ENCODE data around the gene ATP1B4.
"Not testable (repeated sequence)": the region's sequence is repeated elsewhere in the genome, so short reads cannot be mapped to it uniquely, and the experiment has no call there.

The ATP1B4 gene

DNA sequence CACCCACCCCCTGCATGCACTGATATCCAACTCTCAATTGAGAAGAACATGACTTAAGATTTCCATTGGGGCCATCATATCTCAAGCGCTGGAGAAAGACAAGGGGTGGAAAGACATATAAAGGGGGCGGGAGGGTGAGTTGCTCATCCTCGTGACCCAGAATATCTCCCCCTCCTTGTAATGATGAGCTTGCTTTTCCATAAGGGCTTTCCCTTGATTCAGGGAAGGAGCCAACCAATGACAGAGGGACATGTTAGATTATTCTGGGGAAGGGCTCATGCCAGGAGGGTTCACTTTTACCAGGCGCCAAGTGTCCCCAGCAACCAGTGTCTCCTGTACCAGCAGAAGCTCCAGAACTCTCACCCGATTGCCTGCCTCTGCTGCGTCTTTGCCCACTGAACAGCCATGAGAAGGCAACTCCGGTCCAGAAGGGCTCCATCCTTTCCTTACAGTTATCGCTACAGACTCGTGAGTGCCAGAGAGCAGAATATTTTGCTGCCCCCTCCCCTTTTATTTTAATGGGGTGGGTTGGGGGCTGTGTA is at the start of gene ATP1B4:
Gene ATP1B4, plus strand, starts transcription at position 326 of the 542 bp plus-strand sequence. Its CDS starts 80 bp downstream, at position 406.
- no peak for DNase-seq

- no peak for DNase-seq
These were observed 46.1 kb upstream of the ATP1B4 start for GRCh38 chrX:120315776-120316175.

DNA sequence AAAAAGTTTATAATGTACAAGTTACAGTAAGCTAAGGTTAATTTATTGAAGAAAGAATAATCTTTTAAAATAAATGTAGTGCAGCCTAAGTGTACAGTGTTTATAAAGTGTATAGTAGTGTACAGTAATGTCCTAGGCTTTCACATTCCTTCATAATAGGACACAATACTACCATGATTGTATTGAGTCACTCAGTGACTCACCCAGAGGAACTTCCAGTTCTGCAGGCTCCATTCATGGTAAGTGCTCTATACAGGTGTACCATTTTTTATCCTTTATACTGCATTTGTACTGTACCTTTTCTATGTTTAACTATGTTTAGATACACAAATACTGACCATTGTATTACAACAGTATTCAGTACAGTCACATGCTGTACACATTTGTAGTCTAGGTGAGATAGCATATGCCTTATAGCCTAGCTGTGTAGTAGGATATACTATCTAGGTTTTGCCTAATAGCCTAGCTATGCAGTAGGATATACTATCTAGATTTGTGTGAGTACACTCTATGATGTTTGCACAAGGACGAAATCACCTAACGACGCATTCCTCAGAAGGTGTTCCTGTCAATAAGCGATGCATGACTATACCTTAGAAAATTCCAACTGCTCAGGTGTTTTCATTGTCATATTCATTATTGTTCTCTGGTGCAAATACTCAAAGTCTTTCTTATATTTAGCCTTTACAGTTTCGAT is 45.2 kb upstream of the ATP1B4 start:
- no peak for DNase-seq

DNA sequence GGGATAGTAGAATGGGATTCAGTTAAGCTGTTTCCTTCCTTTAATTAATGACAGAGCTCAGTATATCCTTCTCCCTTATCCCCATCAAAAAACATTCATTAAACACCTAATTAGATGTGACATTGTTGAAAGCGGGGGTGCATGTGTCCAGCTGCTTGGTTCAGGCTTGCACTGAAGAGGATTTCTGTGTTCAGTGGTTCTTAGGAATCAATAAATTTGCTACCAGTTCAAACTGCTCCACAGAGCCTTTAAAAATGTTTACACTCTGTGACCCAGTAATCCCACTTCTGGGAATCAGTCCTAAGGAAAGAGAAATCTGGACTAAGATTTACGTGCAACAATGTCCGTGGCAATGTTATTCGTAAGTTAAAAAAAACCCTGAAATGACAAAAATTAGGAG is 43.5 kb upstream of the ATP1B4 start:
- no peak for DNase-seq

GRCh38 chrX:120321520-120322281 is 40.2 kb upstream of the ATP1B4 start:
- DNase-seq: peak in 1 of 3 experiments; percentile 40

DNA sequence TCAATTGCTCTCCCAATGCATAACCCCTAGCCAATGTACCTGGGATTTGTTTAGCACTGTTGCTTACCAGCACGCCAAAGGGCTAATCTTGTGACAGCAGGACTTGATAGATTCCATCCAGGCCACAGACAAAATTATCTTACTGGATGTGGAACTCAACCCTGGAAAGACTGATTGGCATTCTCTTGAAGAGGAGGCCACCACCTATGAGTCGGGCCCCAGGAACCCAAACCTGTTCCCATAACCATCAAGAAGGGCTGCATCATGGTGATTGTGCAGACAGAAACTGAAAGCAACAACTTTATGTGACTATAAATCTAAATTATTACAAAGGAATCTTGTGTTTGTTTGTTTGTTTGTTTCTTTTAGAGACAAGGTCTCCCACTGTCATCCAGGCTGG is 30.8 kb upstream of the ATP1B4 start:
- DNase-seq: no peak

GRCh38 chrX:120332394-120332793 is 29.5 kb upstream of the ATP1B4 start:
- DNase-seq: no peak

GRCh38 chrX:120334151-120334550 is 27.7 kb upstream of the ATP1B4 start:
- peak in 1 of 3 experiments; percentile 54 for DNase-seq

DNA sequence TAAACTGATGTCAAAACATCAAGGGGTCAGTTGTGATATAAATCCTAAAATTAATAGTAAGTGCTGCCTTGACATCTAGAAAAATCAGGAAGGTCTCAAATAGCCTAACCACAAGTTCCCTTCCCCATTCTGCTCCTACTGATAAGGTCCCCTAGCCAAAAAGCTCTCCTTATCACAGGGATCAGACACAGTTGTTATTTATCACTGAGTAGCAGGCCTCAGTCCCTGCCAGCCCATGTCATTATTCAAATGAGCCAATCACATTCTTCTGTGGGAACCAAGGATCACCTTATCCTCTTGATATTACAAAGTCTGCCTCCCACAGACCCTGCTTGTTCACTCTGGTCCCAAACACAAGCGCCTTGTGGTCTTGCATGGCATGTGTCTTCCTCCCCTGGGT is 27.3 kb upstream of the ATP1B4 start:
- no peak for DNase-seq

- no peak for DNase-seq
These were observed 26.6 kb upstream of the ATP1B4 start for GRCh38 chrX:120335289-120335688.

- DNase-seq: no peak
These were observed 25.0 kb upstream of the ATP1B4 start for GRCh38 chrX:120336899-120337298.

DNA sequence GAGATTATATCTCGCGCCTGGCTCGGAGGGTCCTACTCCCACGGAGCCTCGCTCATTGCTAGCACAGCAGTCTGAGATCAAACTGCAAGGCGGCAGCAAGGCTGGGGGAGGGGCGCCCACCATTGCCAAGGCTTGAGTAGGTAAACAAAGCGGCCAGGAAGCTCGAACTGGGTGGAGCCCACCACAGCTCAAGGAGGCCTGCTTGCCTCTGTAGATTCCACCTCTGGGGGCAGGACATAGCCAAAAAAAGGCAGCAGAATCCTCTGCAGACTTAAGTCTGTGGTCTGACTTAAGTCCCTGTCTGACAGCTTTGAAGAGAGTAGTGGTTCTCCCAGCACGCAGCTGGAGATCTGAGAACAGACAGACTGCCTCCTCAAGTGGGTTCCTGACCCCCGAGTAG is 17.3 kb upstream of the ATP1B4 start:
- not testable (repeated sequence) for DNase-seq

DNA sequence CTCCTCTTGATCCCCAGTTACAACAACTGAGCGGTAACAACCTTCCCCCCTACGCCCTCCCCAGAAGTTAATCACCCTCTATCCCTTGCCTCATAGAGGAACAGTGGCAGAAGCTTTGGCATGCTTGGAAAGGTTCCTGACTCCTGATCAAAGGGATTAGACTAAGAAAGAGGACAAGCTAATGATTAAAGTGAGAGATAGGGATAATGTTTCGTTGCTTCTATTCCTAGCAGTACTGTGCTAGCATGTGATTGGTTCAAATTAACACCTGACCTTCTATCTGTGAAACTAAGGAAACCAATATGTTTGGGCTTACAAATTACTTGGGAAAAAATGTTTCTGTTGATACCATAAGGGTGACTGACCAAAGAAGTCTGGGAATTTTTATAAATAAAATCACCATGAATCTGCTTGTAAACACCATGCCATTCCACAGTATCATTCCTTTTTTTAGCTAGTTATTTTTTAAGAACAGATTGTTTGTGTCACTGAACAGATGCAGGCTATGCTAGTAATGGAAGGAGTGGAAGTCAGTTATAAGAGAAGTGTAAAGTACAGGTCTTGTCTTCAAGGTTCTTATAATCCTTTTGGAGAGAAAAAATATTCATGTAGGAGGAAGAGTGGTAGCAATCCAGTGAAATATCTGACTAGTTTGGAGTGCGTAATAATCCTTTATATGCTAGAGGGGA is 11.3 kb upstream of the ATP1B4 start:
- DNase-seq: no peak

GRCh38 chrX:120356084-120356483 is 5.8 kb upstream of the ATP1B4 start:
- DNase-seq: no peak

DNA sequence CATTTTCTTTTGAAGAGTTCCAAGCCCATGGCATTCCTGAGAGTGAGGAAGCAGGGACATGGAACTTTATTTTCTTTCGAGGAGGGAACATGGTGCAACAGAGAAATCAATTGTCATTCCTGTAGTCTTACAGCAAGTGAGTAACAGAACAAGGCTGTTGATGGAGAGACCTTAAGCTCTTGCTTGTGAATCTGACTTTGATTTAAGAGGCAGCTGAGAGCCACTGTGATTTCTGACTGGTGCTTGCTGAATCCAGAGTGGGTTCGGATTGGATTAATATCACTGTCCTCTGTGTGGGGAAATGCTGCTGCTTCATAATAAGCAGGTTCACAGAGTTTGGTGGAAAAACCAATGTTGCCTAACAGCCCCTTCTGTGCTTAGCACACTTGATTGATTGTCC is 4.7 kb upstream of the ATP1B4 start:
- no peak for DNase-seq

DNA sequence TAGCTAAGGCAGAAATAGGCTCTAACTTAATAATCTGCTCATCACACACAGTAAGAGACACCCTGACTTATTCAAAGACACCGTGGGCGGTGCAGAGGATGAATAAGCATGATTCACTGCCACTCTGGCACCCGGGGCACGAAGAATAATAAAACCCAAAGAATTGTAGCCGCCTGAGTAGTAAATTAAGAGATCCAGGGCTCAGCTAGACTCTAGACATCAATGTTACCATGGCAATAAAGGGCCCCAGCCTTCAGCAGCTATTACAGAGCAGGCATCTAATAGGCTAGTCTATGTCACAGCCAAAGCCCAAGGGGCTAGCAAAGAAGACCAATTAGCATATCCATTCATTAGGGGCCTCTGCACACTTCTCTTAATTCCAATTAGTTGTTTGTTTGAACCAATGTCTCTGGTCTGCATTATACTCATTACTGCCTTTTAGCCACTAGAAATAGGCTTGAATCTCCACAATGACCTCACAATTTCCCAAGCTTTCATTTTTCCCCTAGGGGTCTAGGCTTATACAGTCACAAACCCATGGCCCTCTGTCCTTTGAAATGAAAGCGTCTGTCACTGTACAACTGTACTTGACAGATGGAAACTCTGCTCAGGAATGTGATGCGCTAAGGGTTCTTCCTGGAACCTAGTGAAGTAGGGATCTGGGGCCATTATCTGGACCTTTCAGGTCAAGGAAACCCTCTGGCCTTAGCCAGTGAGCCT is 3.0 kb upstream of the ATP1B4 start:
- DNase-seq: peak in 2 of 3 experiments; percentile 14 to 71

GRCh38 chrX:120365320-120365719 is 3.4 kb downstream of the ATP1B4 start:
- peak; percentile 9 to 41 (median 27) for DNase-seq

DNA sequence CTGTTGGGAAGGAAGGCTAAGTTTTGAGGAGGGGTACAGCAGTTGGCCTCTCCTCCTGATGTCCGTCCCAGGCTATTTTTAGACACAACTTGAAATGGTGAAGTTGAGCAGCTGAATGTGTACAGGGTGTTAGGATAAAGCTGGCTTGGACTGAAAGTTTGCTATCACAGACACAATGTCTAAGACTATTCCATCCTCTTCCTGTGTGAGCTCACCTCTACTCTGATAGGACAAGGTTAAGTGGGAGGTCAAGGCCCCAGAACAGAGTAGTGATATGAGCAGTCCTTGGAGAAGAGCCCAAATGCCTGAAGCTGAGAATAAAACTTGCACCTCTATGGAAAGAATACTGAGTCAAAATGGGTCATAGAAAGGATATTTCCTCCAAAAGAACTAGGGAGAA is 4.1 kb downstream of the ATP1B4 start:
- DNase-seq: no peak

DNA sequence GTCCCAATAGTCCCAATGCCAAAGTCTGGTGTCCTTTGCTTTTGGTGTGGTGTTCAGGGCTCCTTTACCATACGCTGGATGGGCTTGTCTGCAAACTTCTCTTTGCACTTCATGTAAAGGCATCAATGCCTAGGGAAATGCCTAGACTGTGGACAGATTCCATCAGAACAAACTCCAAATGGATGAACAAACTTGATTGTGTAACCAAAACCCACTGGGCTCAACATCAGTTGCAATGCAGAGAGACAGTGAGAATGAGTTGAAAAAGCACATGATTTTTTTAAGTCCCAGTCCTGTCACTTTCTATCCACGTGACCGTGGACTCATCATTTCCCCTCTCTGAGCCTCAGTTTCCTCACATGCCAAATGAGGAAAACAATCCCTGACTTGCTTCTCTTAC is 4.9 kb downstream of the ATP1B4 start:
- DNase-seq: no peak

- no peak for DNase-seq
These were observed 5.7 kb downstream of the ATP1B4 start for GRCh38 chrX:120367402-120368109.

DNA sequence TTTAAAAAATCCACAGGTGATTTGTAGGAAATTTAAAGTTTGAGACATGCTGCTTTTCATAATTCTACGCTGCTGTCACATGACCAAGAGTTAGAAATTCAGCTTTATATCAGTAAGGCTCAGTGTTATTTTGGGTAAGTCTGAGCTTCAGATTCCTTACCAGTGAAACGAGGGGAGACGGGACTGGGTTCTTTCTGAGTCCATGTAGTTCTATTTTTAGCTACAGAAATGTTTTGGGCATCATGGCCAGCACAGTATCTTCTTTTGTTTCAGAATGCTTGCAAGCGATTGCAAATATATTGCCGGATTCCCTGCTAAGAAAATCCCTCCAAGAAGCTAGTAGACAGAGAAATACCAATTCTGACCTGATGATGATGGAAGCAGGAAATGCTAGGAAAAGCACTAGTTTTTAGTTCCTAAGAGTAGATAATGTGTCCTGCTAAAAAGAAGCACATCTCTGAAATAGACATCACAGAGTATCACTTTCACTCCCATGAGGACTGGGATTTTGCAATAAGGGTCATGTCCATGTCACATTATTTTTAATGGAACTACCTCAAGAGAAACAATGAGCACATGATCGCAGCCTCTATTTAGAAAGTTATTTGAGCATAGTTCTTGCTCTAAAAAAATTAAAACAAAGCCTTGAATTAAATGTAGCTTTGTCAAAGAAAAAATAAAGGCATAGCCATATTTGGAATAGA is 10.9 kb downstream of the ATP1B4 start:
- no peak for DNase-seq

DNA sequence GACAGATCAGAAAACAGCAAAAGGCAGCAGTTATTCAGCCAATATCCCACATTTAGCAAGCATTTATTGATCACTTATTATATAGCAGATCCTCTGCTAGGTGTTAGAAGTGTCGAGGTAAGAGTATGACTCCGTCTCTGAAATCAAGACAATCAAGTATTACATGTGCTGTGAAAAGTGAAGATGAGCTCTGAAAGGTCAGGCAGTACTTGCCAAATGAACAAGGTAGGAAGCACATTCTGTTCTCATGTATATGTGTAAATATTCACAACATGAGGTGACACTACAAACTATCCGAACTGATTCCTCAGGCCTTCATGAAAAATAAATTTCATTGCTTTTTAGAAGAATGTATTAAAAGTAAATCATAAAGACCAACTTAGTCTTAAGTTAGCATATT is 15.3 kb downstream of the ATP1B4 start:
- no peak for DNase-seq

Data from NCI-H1417 (cell line).